Measurements from ENCODE around the gene DHRS4L2. TPM values are rescaled to one million over a fixed set of nuclear protein-coding genes. Genes with fewer than 3 reads are reported as not detected.
"Not testable (repeated sequence)": the region's sequence is repeated elsewhere in the genome, so short reads cannot be mapped to it uniquely, and the experiment has no call there.

DHRS4L2 gene
- total RNA-seq, 4 donors from 2014 or later: 12.1 to 40.2 (median 25.0) TPM

- ATAC-seq; in situ Hi-C loops (cut with MboI; ENCODE audit: low sequenced_read_pairs in 4 of 4); H3K4me3 ChIP-seq; H3K27me3 ChIP-seq; H3K9me3 ChIP-seq; H3K27ac ChIP-seq; DNase-seq; H3K36me3 ChIP-seq: not testable (repeated sequence)
- intact Hi-C loops (cut with DNase I; ENCODE audit: low total_unique reads): loop anchor here (10.0 kb wide), 1 partner anchor 481 kb away; no protein-coding TSS in a partner anchor
- H3K4me1 ChIP-seq: peaks cover 19 to 35% of the 10 kb centered on the region in 2 donors
Measured at GRCh38 chr14:23955811-23956210, 32.9 kb upstream of the DHRS4L2 start.

DNA sequence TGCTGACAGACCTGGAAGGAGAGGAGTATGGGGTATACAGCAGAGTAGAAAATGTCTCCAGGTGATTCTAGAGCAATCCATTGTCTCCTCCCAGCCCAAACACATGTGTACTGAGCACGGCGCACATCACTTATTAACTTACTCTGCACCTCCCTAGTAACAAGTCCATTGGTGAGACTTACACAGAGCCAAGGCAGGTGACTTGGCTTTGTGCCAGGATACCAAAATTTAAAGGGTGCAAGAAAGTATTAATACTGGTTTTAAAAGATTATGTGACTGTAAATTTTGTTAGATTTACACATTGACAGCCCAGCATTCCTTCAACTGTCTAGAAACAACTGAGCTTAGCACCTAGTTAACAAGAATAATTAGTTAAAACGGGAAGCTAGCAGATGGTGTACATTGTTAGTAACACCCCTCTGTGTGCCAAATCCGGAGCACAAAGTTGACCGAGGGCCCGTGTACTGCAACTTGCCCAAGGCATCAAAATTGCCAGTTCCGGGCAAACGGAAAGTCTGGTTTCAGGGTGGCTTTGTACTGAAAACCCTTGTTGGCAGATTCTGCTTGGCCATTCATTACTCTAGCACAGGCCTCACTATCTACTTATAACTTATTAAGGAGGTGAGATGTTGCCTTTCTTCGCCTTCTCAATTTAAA is 30.7 kb upstream of the DHRS4L2 start:
- ATAC-seq; H3K9me3 ChIP-seq; H3K4me3 ChIP-seq; in situ Hi-C loops (cut with MboI; ENCODE audit: low sequenced_read_pairs in 4 of 4); H3K36me3 ChIP-seq; DNase-seq; H3K27me3 ChIP-seq: not testable (repeated sequence)
- Histone ChIP-seq H3K4me1 (peaks cover 14 to 15% of the 10 kb centered on the region in 2 donors), H3K27ac (peak overlapping the region in 1 of 4 donors; percentile 18)
- intact Hi-C loops (cut with DNase I; ENCODE audit: low total_unique reads): loop anchor here (10.0 kb wide), 1 partner anchor 483 kb away; no protein-coding TSS in a partner anchor

DNA sequence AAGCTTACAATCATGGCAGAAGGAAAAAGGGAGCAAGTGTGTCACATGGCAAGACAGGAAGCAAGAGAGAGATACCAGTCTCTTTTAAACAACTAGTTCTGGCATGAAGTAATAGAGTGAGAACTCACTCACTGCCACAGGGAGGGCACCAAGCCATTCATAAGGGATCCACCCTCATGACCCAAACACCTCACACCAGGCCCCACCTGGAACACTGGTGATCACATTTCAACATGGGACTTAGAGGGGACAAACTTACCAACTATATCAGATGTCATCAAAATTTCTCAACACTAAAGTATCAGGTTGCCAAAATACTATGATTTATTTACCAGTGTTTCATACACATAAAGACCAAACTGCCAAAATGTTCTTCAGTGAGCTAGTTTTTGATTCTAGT is 27.8 kb upstream of the DHRS4L2 start:
- DNase-seq: peak; percentile 47 to 80
- intact Hi-C loops (cut with DNase I; ENCODE audit: low total_unique reads); H3K4me1 ChIP-seq; H3K4me3 ChIP-seq; H3K36me3 ChIP-seq; H3K9me3 ChIP-seq; H3K27me3 ChIP-seq; in situ Hi-C loops (cut with MboI; ENCODE audit: low sequenced_read_pairs in 4 of 4): not testable (repeated sequence)
- peak; percentile 95 for ATAC-seq
- peak overlapping the region; percentile 45 to 68 (median 64) for H3K27ac ChIP-seq

DNA sequence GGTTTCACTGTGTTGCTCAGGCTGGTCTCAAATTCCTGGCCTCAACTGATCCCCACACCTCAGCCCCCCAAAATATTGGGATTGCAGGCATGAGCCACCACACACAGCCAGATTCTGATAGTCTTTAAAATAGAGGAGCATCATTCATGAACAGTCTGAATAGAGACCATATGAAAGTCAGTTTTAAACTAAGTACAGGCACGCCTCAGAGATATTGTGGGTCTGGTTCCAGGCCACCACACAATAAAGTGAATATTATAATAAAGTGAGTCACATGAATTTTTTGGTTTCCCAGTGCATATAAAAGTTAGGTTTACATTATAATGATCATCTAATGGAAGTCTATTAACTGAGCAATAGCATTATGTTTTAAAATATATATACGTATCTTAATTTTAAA is 27.0 kb upstream of the DHRS4L2 start:
- ATAC-seq; H3K4me3 ChIP-seq; in situ Hi-C loops (cut with MboI; ENCODE audit: low sequenced_read_pairs in 4 of 4); intact Hi-C loops (cut with DNase I; ENCODE audit: low total_unique reads); H3K27me3 ChIP-seq; DNase-seq; H3K4me1 ChIP-seq; H3K36me3 ChIP-seq; H3K9me3 ChIP-seq: not testable (repeated sequence)
- peak overlapping the region in 1 of 4 donors; percentile 31 for H3K27ac ChIP-seq

- H3K4me1 ChIP-seq; DNase-seq; H3K27me3 ChIP-seq; H3K36me3 ChIP-seq; H3K27ac ChIP-seq; ATAC-seq; in situ Hi-C loops (cut with MboI; ENCODE audit: low sequenced_read_pairs in 4 of 4); H3K9me3 ChIP-seq; intact Hi-C loops (cut with DNase I; ENCODE audit: low total_unique reads): not testable (repeated sequence)
- H3K4me3 ChIP-seq: peak overlapping the region in 2 of 4 donors; percentile 49 to 51
Measured at GRCh38 chr14:23969130-23969480, 19.6 kb upstream of the DHRS4L2 start.

GRCh38 chr14:23969481-23970282 is 19.0 kb upstream of the DHRS4L2 start:
- H3K27ac ChIP-seq: peak overlapping the region; percentile 43 to 67 (median 55)
- in situ Hi-C loops (cut with MboI; ENCODE audit: low sequenced_read_pairs in 4 of 4); H3K4me1 ChIP-seq; H3K9me3 ChIP-seq; DNase-seq; intact Hi-C loops (cut with DNase I; ENCODE audit: low total_unique reads); H3K27me3 ChIP-seq; H3K36me3 ChIP-seq: not testable (repeated sequence)
- peak; percentile 80 to 84 for ATAC-seq
- peak overlapping the region; percentile 49 to 56 (median 52) for H3K4me3 ChIP-seq

- H3K4me1 ChIP-seq; H3K36me3 ChIP-seq; DNase-seq; H3K9me3 ChIP-seq; H3K27me3 ChIP-seq; intact Hi-C loops (cut with DNase I; ENCODE audit: low total_unique reads); ATAC-seq; H3K27ac ChIP-seq; in situ Hi-C loops (cut with MboI; ENCODE audit: low sequenced_read_pairs in 4 of 4): not testable (repeated sequence)
- peak overlapping the region in 1 of 4 donors; percentile 49 for H3K4me3 ChIP-seq
Measured at GRCh38 chr14:23970283-23970659, 18.5 kb upstream of the DHRS4L2 start.

- H3K9me3 ChIP-seq; ATAC-seq; H3K36me3 ChIP-seq; H3K4me3 ChIP-seq; in situ Hi-C loops (cut with MboI; ENCODE audit: low sequenced_read_pairs in 4 of 4); H3K27ac ChIP-seq; intact Hi-C loops (cut with DNase I; ENCODE audit: low total_unique reads); H3K4me1 ChIP-seq; DNase-seq; H3K27me3 ChIP-seq: not testable (repeated sequence)
Measured at GRCh38 chr14:23973178-23973577, 15.6 kb upstream of the DHRS4L2 start.

DNA sequence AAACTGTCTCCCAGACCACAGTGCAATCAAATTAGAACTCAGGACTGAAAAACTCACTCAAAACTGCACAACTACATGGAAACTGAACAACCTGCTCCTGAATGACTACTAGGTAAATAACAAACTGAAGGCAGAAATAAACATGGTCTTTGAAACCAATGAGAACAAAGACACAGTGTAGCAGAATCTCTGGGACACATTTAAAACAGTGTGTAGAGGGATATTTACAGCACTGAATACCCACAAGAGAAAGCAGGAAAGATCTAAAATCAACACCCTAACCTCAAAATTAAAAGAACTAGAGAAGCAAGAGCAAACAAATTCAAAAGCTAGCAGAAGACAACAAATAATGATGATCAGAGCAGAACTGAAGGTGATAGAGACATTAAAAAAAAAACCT is 14.7 kb upstream of the DHRS4L2 start:
- H3K9me3 ChIP-seq; H3K4me1 ChIP-seq; H3K27me3 ChIP-seq; ATAC-seq; in situ Hi-C loops (cut with MboI; ENCODE audit: low sequenced_read_pairs in 4 of 4); DNase-seq; H3K4me3 ChIP-seq; H3K36me3 ChIP-seq; H3K27ac ChIP-seq: not testable (repeated sequence)
- intact Hi-C loops (cut with DNase I; ENCODE audit: low total_unique reads): loop anchor here (1.0 kb wide), 1 partner anchor 40 kb away; no protein-coding TSS in a partner anchor

Measured in gastrocnemius medialis (tissue), 4 donors.